Limb (tissue), 2 donors: ENCODE results near the gene THADA.
"Not testable (repeated sequence)": the region's sequence is repeated elsewhere in the genome, so short reads cannot be mapped to it uniquely, and the experiment has no call there.

Experiments
- DNase-seq, 2 donors: peaks; one replicate each; pipeline ENCODE4 v3.0.0-alpha.2; 2016; ENCODE audit errors: extremely low spot score in 2 of 2

THADA gene, protein sequence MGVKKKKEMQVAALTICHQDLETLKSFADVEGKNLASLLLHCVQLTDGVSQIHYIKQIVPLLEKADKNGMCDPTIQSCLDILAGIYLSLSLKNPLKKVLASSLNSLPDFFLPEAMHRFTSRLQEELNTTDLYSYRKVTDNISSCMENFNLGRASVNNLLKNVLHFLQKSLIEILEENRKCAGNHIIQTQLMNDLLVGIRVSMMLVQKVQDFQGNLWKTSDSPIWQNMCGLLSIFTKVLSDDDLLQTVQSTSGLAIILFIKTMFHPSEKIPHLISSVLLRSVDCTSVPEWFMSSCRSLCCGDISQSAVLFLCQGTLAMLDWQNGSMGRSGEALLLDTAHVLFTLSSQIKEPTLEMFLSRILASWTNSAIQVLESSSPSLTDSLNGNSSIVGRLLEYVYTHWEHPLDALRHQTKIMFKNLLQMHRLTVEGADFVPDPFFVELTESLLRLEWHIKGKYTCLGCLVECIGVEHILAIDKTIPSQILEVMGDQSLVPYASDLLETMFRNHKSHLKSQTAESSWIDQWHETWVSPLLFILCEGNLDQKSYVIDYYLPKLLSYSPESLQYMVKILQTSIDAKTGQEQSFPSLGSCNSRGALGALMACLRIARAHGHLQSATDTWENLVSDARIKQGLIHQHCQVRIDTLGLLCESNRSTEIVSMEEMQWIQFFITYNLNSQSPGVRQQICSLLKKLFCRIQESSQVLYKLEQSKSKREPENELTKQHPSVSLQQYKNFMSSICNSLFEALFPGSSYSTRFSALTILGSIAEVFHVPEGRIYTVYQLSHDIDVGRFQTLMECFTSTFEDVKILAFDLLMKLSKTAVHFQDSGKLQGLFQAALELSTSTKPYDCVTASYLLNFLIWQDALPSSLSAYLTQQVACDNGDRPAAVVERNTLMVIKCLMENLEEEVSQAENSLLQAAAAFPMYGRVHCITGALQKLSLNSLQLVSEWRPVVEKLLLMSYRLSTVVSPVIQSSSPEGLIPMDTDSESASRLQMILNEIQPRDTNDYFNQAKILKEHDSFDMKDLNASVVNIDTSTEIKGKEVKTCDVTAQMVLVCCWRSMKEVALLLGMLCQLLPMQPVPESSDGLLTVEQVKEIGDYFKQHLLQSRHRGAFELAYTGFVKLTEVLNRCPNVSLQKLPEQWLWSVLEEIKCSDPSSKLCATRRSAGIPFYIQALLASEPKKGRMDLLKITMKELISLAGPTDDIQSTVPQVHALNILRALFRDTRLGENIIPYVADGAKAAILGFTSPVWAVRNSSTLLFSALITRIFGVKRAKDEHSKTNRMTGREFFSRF (N-terminal part only)

DNA sequence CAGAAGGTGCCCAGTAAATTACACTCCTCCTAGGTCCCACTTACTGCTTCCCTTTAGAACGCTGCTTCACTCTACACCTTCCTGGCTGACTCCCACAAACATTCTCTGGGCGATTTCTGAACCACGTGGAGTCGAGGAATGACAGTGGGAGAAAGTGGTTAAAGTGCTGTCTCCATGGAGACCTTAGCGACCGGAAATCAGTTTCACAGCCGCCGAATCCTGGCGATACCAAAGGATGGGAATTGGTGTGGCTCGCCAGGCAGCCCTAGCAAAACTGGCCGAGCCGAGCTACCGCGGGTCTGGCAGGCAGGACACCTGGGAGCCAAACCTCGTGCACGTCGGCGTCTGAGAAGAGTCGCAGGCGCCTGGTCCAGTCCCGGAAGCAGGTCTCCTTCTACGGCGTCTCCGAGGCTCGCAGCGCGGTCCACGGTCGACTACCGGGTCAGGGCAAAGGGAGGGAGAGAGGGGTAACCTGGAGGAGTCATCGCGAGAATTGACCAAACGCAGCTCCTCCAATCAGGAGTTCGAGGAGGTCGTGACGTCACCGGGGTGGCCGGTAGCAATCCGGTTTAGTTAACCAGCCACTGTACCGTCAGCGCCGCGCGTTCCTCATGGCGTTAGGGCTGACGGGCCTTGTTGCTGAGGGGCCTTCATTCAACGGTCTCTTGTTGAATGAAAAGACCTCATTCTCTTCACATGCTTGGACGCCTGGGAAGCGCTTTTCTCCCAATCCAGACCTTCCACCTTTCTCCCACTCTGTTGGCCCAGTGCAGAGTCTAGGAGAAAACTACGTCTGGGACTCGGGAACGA, at the start of gene THADA:
Gene THADA, minus strand, starts transcription at position 436 of the 810 bp plus-strand sequence. CDS start 3,646 bp downstream, outside the sequence.
- DNase-seq, result peak; percentile 98 to 99

DNA sequence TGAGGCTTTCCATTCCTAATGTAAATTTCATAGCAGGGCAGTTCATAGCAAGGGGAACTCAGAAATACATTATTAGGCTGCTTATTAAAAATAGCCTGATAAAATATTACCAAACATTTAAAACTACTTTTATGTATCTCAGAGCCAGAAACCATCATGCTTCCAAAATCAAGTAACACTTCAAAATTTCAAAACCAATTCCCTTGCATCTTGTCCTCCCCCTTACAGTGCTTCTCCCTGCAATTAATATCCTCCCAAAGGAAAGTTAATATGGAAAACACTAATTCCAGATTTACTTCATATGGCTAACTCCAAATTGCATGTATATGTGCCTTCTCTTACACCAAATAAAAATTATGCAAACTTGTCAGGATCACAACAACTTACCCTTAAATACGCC, 47.8 kb upstream of the THADA start:
- DNase-seq, result no peak

DNA sequence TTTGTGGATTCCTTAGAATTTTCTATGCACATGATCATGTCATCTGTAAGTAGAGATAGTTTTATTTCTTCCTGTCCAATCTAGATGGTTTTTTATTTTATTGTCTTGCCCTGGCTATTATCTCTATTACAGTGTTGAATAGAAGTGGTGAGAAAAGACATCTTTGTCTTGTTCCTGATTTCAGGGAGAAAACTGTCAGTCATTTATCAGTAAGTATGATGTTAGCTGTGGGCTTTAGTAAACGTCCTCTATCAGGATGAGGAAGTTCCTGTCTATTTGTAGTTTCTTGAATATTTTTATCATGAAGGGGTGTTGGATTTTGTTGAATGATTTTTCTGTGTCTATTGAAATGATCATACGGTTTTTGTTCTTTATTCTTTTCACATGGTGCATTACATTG, 46.5 kb upstream of the THADA start:
- no peak for DNase-seq

DNA sequence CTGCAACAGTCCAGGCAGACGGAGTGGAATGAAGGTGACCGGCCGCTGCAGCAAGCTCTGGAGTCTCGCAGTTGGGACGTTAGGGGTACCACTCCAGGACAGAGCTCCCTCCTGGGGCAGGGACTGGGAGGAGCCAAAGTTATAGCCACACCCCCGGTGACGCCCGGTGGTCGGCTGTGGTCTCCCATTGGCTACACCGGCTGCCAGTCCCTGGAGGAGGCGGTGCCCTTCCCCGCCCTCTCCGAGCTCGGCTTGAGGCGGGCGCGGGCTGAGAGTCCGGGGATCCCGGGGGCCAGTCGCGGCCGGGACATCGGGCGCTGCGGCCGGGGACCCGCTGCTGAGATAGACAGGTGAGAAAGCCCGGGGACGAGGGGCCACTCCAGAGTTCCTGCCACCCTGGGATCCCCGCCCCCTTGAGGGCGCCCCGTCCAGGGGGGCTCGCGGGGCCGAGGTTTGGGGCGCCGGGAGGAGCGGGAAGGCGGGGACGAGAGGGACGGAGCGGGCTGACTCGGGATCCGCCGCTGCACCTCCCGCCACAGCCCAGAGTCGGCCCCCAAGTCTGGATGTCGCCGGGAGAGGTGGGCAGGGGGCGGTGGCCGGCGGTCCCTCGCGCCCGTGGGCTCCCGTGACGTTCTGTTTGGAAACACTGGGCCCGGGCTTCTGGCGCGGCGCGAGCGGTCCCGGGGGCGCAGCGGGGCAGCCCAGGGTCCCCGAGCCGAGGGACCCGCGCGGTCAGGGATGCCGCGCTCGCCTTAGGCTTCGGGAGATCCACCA, 41.4 kb upstream of the THADA start, which contains the start of gene PLEKHH2:
Gene PLEKHH2, plus strand, starts transcription at position 231 of the 774 bp plus-strand sequence. CDS start 7,414 bp downstream, outside the sequence.
- DNase-seq, result peak; percentile 86 to 95

DNA sequence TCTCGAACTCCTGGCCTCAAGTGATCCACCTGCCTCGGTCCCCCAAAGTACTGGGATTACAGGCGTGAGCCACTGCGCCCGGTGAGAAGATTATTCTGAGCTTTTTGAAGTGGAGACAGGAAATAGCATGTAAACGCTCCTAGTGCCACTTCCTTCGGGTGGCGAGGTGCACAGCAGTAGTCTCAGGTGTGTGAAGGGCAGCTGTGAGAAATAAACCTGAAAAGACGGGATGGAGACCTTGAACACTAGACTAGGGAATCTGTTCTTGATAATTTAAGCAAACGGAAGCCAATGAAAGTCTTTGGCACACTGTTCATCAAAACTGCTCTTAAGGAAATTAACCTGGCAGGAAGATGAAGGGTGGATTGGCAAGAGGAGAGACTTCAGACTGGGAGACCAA, 40.8 kb upstream of the THADA start:
- no peak for DNase-seq

DNA sequence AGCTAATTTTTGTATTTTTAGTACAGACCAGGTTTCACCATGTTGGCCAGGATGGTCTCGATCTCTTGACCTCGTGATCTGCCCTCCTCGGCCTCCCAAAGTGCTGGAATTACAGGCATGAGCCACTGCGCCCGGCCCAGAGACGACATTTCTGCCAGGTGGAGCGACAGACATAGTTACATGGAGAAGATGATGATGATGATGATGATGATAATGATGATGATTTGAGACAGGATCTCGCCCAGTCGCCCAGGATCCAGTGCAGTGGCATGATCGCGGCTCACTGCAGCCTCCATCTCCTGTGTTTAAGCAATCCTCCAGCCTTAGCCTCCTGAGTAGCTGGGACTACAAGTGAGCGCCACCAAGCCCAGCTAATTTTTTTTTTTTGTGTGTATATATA, 40.3 kb upstream of the THADA start:
- DNase-seq, result not testable (repeated sequence)

DNA sequence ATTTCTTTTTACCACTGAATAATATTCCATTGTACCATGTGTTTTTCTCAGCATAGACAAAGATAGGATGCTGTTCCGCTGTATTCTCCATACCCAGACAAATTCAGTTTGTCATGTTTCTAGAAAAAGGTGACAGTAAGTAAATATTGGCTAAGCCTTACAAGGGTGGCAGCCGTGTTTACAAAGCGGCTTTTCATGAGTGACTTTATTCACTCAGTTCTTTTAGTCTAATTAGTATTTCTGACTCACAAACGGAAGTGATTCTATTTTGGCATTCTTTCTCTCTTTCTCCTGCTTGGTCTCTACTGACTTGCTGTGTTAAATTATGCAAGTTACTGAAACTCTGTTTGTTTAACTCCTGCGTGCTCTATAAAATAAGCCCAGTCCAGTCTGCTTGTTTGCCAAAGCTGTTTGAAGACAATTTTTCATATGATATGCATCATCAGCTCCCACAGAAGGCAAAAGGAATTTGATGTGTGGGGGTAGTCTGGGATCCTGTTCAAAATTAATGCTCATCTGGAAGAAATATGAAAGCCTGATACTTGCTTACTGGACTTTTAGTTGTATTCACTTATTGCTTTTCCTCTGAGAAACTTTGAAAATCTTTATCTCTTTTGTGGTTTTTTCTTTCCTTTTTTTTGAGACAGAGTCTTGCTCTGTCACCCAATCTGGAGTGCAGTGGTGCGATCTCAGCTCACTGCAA, 38.9 kb upstream of the THADA start:
- peak in 1 of 2 donors; percentile 55 for DNase-seq

DNA sequence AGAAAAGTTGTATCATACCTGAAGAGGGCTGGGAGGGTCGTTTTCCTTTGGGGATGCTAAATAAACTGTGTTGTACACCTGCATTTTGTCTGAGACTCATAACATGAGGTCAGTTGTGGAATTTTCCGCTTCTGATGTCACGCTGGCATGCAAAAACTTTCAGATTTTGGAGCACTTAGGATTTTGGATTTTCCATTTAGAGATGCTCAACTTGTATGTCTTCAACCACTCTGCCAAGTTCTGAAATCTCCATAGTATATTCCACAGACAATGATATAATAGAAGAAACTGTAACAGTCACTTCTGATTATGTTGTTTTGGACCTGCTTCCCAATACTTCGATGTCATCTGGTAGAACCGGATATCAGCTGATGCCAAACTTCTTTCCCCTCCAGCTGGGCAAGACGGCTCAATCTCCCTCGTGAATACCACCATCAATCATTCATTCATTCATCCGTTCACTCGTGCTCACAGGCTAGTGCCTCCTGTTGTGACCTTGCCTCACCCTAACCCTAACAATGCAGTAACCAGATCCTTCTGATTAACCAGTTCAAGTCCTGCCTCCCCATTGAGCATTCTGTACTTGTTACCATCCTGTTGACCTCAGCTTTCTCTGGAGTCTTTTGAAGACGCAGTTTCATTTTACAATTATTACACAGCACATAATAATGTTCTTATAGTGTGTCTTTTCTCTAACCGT, 35.9 kb upstream of the THADA start:
- DNase-seq, result no peak

DNA sequence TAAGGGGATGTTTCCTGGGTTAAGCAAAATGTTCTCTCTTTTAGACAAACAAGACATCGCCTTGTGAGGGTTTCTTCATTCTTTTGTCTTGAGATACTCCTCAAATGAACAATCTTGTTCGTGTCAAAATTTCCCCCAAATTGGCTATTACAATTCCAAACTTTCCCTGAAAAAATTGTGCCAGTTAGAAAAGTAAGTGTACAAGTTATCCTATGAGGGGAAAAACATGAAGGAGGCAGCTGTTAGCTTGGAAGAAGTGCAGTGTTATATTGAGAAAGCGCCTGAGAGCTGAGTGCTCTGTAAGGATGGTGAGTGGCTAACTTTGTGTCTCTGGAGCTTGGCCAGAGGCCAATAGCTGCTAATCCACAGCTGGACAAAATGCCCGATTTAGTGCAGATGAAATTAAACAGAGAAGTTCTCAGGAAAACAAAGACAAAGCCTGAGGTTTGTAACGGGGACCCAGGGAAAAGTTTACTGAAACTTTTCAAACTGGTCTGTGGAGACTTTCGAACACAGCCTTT, 27.2 kb upstream of the THADA start:
- DNase-seq, result peak in 1 of 2 donors; percentile 32

DNA sequence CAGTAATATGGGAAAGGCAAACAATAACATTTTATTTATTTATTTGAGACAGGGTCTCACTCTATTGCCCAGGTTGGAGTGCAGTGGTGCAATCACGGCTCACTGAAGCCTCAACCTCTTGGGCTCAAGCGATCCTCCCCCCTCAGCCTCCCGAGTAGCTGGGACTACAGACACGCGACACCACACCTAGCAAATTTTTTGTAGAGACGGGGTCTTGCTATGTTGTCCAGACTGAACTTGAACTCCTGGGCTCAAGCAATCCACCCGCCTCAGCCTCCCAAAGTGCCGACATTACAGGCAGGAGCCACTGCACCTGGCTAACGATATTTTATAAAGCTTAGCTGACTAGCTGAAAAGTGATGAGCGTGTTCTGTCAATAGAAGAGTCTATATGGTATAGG, 23.7 kb upstream of the THADA start:
- DNase-seq, result no peak

DNA sequence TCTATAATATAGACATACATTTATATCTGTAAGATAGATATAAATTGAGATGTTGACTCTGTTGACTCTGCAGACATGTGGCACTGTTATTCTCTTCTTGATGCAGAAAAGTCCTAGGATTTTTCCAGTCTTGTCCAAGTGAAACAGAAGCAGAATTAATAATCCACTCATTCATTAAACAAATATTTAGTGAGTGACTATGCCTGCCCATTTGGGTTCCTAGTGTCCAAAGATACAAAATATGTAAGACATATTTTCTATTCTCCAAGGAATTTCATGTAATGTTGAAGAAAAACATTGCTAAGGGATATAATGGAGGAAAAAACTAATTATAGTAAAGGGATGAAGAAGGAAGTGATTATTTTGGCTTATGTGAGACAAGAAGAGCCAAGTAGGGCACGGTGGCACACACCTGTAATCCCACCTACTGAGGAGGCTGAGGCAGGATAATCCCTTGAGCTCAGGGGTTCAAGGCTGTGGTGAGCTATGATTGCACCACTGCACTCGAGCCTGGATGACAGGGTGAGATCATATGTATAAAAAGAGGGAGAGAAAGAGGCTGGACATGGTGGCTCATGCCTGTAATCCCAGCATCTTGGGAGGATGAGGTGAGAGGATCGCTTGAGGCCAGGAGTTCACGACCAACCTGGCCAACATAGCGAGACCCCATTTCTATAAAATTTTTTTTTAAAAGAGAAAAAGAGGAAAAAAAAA, 21.3 kb upstream of the THADA start:
- DNase-seq, result no peak

DNA sequence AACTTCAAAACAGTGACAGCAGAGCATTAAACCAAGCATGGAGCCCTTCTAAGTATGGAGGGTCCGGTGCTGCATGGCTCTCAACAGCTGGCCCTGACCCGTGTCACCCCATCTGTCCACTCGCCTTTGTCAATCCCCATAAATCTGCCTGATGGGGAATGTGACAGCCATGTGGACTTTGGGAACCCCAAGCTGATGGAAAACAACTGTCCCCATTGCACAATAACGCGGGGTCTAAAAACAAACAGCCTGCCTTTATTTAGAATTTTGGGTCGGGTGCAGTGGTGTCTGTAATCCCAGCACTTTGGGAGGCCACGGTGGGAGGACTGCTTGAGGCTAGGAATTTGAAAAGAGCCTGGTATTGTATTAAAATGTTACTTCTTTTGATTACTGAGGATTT, 17.1 kb upstream of the THADA start:
- DNase-seq, result no peak

DNA sequence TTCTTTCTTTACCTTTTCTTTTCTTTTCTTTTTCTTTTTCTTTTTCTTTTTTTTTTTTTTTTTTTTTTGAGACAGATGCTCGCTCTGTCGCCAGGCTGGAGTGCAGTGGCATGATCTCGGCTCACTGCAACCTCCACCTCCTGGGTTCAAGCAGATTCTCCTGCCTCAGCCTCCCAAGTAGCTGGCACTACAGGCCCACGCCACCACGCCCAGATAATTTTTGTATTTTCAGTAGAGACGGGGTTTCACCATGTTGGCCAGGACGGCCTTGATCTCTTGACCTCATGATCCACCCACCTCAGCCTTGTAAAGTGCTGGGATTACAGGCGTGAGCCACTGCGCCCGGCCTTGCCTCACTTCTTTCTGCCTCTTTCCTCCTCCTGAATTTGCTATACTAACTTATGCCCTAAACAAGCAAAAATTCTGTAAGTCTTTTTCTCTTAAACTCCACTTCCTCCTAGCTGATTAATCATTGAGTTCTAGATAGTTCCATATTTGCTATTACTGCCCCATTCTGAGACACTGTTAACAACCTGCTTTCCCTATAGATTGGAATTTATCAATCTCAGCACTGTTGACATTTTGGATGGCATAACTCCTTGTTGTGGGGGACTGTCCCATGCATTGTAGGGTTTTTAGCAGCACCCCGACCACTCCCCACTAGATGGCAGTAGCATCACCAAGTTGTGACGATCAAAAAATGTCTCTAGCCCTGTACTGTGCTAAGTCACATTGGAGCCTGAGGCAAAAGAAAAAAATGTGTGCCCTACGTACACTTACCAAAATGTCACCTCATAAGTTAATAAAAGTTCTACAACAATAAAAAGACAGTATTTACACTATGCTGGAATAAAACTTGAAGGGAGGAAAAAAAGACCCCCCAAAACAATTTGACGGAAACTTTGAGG, 16.4 kb upstream of the THADA start:
- DNase-seq, result peak; percentile 77 to 79

DNA sequence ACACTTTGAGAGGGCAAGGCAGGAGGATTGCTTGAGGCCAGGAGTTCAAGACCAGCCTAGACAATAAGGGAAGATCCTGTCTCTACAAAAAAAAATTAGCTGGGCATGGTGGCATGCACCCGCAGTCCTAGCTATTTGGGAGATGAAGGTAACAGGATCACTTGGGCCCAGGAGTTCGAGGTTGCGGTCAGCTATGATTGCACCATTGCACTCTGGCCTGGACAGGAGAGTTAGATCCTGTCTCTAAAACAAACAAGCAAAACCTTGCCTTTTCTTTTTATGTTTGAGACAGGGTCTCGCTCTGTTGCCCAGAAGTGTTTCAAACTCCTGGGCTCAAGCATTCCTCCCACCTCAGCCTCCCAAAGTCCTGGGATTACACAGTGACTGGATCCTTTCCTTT, 14.5 kb upstream of the THADA start:
- DNase-seq, result no peak

DNA sequence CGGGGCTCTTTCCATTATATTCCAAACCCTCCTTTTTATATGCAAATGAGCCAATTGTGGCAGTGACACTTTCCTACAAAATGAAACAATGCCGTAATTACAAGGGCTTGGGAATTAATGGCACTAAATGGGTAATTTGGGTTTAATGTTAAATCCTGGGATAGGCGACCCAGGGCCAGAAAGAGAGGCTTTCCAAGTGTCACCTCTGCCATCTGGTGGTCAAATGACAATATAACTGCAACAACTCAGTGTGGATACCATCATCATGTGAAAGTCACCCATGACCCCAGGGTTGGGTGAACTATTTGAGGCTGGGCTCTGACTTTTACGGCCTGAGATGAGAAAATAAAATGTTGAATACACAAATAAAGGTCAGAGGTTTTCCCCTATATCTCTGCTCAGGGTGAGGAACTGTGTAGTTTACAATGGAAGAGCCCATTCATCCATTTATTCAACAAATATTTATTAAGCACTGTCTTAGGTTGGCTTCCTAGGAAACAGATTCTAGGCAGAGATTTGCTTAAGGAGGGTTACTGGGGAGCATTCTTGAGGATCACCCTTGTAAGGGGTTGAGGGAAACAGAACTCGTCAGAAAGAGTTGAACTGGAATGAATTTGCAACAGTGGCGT, 13.6 kb upstream of the THADA start:
- DNase-seq, result no peak

DNA sequence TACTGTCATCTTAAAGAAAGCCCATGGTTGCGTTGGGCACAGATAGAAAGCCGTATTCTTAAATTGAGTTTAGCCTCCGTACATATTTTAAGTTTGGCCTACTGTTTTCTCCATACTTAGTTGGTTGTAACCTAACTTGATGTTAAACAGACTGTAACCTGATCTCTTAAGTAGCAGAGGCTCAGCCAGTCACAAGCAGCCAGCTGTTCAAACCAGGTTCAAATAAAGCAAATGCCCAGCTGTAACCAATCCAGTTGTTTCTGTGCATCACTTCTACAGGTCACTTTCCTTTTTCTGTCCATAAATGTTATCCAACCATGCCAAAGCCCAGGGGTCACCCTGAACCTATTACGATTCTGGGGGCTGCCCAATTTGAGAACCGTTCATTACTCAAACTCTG, 10.0 kb upstream of the THADA start:
- DNase-seq, result no peak
